ENCODE measurements around the gene GIPC2.

GIPC2 gene

DNA sequence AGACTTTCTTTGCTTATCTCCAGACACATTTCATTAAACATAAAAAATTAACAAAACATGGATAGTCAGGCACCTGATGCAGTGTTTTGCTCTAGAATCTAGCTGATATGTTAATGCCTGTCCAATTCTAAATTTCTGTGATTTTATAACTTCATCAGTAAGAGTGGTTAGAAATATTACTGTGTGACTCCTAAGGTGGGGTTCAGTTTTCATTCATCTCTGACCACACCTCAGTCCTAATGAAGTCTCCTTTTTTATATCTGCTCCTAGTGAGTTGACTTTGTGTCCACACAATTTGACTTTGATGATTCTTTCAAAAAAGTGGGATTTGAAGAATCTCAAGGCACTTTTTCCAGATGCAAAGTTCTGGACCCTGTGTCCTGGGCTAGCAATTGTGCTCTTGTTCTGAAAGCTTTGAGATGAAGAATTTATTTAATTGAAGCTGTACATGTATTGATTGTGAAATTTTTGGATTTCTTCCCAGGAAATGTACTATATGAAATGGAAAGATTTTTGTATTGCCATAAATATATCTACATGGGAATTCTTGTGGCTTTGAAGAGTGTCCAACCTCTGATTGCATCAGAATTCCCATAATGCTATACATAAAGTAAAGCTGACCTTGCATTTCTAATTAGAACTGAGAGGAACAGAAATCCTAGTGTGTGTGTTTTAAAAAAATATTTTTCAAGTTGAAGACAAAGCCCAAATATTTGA lies 111.2 kb downstream of the GIPC2 start:
- TF ChIP-seq, protein P1, sequence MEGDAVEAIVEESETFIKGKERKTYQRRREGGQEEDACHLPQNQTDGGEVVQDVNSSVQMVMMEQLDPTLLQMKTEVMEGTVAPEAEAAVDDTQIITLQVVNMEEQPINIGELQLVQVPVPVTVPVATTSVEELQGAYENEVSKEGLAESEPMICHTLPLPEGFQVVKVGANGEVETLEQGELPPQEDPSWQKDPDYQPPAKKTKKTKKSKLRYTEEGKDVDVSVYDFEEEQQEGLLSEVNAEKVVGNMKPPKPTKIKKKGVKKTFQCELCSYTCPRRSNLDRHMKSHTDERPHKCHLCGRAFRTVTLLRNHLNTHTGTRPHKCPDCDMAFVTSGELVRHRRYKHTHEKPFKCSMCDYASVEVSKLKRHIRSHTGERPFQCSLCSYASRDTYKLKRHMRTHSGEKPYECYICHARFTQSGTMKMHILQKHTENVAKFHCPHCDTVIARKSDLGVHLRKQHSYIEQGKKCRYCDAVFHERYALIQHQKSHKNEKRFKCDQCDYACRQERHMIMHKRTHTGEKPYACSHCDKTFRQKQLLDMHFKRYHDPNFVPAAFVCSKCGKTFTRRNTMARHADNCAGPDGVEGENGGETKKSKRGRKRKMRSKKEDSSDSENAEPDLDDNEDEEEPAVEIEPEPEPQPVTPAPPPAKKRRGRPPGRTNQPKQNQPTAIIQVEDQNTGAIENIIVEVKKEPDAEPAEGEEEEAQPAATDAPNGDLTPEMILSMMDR (IDR thresholded peaks at IDR 0.05), result no peak

DNA sequence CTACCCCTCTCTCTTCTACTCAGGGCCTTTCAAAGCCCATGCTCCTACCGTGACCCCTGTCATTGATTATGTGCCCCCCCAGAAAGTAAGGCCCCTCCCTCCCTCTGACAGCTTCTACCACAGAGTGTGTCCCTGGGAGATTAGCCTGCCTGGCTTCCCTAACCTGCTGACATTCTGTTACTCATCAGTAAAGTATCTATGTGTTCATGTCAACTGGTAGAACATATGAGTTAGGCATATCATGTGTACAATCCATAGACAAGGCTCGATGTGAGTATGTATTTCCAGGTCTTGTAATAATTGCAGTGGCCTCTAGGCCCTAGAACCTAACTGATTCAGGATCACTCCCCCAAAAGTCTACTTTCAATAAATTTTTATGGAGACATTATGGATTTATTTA lies 120.0 kb downstream of the GIPC2 start:
- TF ChIP-seq, protein P1 (IDR thresholded peaks at IDR 0.05), result no peak

DNA sequence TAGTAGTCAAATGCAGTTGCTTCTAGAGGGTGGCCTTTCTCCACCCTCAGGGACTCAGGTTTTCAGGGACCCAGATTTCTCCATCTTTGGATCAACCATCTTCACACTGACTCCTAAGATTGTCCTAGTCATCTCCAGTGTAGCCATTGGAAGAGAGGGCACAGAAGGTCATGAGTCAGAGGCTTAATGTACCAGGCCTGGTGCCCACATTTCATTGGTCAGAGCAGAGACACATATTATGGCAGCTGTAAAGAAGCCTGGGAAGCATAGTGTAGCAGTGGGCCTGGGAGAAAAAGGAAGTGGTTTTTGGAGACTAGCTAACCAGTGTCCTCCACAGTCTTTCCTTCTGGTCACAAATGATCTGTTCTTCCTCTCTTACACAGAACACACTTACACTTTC lies 122.5 kb downstream of the GIPC2 start:
- TF ChIP-seq, protein P1 (IDR thresholded peaks at IDR 0.05), result no peak

DNA sequence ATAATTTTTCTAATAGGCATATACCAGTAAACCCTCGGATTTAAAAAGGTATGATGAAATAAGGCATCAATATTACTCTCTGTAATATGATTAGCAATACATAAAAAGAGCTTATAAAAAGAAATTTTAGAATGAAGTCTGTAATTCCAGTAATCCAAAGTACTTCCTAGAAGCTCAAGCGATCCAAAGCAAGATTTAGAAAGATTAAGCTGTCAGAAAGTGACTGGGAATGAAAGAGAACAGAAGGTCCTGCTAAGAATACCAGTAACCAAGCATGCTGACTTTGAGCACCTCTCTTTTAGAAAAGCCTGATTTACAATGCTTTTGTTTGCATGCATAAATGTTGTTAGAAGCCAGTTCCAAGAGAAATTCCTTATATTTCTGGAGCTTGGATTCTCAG lies 125.1 kb downstream of the GIPC2 start:
- TF ChIP-seq, protein P1 (IDR thresholded peaks at IDR 0.05), result no peak

DNA sequence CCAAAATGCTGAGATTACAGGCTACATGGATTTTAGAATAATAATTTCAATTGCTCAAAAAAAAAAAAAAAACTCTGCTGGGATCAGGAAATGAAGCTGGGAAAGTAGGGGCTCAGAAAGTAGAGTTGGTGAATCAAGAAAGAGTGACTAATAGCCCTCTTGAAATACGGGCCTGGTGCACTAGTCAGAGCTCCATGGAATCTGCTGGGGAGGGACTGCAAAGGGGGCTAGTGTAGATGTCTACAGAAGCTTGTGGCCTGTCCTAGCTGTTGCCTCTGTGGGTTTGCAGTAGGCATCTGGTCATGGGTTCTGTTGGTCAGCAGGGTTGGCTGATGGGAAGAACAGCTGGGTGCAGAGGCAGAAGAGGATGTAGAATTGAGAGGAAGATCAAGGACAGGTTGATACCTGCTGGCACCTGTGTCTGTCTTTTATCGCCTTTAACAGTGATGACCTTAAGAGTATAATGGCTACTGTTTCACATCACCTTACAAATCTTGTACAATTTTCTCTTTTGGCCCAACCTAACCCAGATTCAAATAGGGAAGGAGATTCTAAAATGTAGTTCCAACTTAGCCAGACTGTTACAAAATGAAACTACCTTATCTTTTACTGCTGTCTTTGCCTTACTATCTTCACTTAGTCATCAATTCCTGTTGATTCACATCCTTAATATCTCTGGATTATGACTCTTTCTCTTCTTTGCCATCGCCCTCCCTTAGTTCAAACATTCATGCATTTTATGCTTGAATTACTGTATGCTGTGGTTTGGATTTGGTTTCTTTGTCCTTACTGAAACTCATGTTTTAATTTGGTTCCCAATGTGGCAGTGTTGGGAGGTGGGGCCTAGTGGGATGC lies 126.2 kb downstream of the GIPC2 start:
- TF ChIP-seq, protein P1 (IDR thresholded peaks at IDR 0.05), result no peak

DNA sequence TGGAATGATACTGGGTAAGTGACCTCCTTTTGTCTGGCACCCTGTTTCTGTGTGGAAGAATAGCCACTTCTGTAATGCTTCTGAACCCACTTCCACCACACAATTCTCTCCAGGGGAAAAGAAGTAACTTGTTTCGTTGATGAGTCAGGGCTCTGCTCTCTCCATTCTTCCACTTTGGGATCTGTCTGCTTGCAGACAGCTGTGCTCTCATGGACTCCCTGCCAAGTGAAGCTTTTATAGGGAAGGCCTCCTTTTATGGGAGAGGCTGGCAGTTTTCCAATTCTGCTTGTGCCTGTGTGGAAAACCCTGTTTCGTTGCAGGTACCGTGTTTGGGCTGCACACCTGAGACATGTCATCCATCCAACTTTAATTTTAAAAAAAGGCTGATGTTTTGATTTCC lies 130.7 kb downstream of the GIPC2 start:
- TF ChIP-seq, protein P1 (IDR thresholded peaks at IDR 0.05), result no peak

DNA sequence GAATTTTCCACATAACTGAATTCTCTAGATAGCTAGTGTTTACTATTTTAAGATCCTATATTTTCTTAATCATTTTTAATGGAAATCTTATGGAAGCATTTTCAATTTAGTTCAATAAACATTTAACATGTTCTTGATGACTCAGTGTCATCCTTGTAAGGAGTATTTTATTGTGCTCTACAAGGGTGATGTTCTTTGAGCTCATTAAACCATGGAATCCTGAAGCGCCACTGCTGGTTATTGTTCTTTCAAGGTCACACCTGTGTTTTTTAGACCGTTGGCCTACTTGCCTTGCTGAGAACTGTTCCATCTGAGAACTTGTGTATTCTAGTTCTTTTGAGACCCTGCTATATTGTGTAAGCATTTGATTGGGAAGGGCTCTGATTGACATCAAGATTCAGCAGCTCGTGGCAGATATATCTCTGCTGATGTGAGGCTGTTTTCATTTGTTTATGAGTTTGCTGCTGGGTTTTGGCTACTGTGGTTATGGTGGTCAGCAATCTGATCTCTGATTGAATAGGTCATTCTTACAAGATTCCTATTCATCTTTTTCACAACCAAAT lies 132.0 kb downstream of the GIPC2 start:
- TF ChIP-seq, protein P1 (IDR thresholded peaks at IDR 0.05), result no peak

All from LNCAP (cell line).